NT2/D1 (cell line): ENCODE results near the gene RPTOR.

Experiments used
- SUZ12 ChIP-seq: IDR thresholded peaks from 2 replicates; pipeline ENCODE4 v1.6.1; 2011; ENCODE audit not compliant: insufficient read length, insufficient read depth; ENCODE audit errors: extremely low read depth
- YY1 ChIP-seq: IDR thresholded peaks from 2 replicates; pipeline ENCODE4 v1.6.1; 2011; ENCODE audit not compliant: insufficient read length, insufficient read depth
- ZNF274 ChIP-seq: IDR thresholded peaks from 2 replicates; pipeline ENCODE4 v1.6.1; 2011; ENCODE audit warnings: mild to moderate bottlenecking, low read depth, low read length

DNA sequence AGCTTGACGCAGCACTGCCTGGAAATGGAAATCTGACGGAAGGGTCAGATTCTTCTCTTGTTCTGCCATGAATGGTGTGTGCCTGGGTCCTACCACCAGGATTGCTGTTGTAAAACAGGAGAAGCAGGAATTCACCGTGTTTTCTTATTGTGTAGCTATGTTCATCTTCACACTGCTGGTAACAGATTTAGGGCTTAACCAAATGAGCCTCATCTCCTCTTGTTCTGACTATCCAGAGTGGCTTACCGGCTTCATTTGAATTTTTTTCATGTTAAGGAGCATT is 349.7 kb downstream of the RPTOR start:
- TF ChIP-seq SUZ12 (no peak), YY1 (no peak), ZNF274 (no peak)
